HG03521 (cell line): ENCODE measurements around the gene PIK3R6.
A peak's percentile ranks its signal among the peaks of the same experiment; 100 is the strongest.

ENCODE experiments used
- ATAC-seq: cut with Tn5 transposase; IDR thresholded peaks from one replicate; pipeline ENCODE4 v1.9.1; 2021; ENCODE audit warnings: mild to moderate bottlenecking, moderate library complexity; ENCODE audit not compliant: unreplicated experiment

Gene PIK3R6

GRCh38 chr17:8875957-8876356 is 8.5 kb upstream of the PIK3R6 start:
- ATAC-seq: no peak

DNA sequence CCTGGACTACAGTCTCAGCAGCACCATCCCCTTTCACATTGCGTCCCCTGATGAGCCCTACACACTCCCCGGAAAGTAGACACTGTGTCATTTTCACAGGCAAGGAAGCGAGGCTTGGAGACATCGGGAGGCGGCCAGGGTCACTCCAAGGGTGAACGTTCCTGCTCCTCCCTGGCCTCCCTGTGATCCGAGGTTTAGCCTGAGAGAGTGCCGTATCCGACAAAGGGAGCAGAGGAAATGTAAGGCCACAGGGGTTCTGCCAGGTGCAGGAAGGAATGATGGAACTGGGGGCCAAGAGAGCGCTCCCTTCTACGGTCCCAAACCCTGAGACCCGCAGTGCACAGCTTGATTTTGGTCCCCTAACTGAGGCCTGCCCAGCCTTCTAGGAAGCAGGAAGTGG is 8.0 kb upstream of the PIK3R6 start:
- ATAC-seq: no peak

DNA sequence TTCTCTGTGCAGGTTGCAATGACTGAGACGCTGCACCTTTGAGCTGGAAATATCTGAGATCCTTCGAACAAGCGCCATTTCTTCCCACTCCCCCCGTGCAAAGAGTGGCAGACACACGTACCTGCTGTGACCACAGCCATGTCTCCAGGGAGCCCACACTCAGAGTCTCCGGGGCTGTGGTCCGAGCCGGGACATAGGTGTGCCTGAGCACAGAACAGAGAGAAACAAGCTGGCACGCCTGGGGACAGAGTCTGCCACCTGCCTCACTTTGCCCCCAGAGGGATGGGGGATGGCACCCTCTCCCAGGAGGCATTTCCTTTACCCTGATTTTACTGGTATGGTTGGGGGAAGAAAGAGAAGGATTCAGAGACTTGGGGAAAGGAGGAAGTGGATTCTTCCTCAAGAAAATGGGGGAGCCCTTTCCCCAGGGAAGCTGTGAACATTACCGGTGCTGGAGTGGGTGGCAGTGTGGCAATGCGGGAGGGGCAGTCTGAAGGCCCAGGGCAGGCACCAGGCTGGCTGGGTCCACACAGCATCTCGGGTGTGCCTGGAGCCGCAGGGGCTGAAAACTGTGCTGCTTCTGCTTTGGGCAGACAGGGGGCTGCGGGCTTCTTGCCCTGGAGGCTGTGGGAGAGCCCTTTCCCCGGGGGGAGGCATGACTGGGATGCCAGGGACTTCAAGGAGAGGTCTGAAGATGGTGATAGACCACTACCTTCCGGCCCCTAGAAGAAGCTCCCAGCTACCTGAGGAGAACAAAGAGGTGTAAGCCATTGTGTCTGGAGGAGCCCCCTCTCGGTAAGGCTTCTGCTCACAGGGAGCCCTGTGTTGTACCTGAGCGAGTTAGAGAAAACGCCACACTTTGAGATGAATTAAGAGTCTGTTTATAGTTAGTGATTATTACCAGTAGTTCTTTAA is 6.6 kb upstream of the PIK3R6 start:
- ATAC-seq: no peak

GRCh38 chr17:8872705-8873435 is 5.4 kb upstream of the PIK3R6 start:
- no peak for ATAC-seq

GRCh38 chr17:8872036-8872704 is 4.7 kb upstream of the PIK3R6 start:
- no peak for ATAC-seq

GRCh38 chr17:8871081-8871581 is 3.7 kb upstream of the PIK3R6 start:
- no peak for ATAC-seq

DNA sequence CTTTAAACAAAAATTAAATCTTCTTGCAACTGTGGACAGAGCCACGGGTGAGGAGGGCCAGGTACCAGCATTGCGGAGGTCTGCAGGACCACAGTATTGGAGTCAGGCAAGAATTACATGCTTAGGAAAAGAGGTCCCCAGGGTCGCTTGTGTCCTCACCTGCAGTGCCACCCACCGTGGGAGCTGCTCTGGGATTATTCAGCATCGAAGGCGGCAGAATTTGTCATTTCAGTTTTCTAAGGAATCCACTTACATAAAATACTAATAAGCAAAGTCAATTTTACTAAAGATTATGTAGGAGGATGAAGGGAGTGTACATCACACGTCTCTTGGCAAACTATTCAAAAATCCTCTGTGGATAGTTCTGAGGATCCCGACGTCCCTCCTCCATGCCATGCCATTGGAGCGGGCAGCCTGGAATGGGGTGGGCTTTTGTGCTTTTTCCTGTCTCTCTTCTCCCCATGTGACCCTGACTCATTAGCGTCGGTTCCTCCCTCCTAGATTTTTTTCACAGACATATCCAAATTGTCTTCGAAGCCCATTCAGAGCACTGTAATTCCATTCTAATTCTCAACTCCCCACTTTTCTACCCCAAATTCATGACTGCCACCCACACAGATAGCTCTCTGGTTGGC is 3.0 kb upstream of the PIK3R6 start:
- ATAC-seq: no peak

DNA sequence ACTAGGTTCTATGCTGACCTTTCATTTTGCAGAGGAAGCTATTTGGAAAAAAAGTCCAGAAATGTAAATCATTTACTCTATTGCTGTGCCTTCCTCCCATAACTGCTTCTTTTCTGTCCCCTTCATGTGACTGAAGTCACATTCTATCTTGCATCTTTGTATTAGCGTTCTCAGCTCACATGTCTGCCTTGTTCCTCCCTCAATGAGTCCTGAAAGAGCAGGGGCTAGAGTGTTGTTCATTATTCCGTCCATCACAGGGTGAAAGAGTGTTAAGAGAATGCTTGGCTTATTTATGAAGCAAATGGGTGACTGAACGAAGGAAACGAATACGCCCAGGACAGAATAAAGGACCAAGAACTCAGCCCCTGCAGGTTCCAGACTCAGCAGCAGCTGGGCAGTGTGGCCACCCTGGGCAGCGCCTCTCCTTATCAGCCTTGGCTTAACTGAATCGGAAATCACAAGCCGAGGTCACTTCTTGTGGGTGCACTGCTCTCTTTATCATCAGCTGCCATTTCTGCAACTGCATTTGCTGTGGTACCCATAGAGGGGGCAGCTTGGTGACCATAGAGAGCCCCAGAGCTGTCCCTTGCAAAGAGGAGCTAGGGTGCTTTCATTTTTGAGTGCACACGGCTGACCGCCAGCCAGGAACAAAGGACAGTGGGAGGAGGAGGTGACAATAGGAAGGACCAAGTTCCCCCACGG is 1.8 kb upstream of the PIK3R6 start:
- no peak for ATAC-seq

GRCh38 chr17:8868529-8868951 is 1.1 kb upstream of the PIK3R6 start:
- ATAC-seq: peak; percentile 43

DNA sequence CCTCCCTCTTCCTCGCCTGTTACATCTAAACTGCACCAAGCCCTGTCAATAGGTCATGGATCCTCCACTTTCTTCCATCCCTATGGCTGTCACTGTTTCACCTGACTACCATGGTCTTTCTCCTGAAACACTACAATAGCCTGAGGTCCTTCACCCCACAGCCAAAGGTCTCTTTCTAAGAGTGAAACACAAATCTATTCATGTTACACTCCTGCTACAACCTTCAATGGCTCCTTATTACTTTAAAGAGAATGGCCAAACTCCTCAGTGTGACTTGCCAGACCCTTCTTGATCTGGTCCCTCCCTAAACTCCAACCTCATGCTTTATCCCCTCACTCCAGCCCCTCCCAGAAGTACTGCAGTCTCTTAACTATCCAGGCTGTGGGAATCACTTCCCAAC is 618 bp upstream of the PIK3R6 start:
- no peak for ATAC-seq

- no peak for ATAC-seq
Measured at GRCh38 chr17:8865811-8866210, 1.7 kb downstream of the PIK3R6 start.

DNA sequence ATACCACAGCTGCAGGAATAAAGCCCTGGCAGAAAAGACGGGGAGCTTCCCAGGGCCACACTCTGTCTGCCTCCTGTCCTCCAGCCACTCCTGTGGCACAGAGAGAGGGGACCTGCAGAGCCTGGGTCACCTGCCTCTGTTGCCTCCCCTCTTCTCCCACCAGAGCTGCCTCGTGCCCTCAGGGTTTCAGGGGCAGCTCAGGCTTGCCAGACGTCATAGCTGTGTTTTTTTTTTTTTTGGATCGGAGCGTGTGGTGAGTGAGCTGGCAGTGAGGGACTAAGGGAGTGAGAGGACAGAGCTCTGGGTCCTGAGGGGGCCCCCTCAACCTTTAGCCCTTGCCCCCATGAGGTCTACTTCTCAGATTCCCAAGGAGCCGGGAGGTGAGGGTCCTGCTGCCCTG is 2.1 kb downstream of the PIK3R6 start:
- no peak for ATAC-seq

DNA sequence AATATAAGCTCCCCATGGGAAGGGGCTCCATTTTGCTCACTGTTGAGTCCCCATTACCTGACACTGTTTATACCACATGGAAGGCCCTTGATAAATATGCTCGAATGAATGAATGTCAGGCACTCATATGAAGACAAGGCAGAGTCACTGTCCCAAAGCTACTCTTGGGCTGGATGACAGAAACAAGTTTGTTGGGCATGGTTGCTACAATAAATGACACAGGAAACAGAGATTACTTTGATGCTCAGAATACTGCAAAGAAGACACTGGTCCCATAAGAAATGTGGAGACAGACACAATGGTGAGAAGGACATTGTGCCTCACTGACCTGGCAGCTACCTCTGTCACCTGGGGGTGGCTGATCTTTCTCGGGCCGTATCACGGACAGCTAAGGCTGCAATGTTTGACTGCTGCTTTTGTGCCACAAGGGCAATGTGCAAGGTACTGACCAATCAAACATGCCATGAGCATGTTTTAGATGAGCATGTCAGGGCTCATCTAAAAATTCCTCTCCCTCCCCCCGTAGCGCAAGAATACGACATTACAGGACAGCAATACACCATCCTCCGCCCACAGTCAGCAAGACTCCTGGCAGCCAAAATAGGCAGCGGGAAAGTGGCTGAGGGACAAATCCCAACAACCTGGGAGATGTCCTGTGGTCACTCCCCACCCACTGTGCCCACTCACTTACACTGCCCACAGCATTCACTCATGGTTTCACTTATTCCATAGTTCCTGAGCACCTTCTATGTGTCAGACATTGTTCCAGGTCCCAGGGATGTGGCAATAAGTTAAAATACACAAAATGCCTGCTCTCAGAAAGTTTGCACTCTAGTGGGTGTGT is 5.0 kb downstream of the PIK3R6 start:
- no peak for ATAC-seq

GRCh38 chr17:8861495-8862181 is 5.8 kb downstream of the PIK3R6 start:
- no peak for ATAC-seq

GRCh38 chr17:8859804-8860430 is 7.6 kb downstream of the PIK3R6 start:
- ATAC-seq: no peak

- ATAC-seq: no peak
Measured at GRCh38 chr17:8859027-8859803, 8.3 kb downstream of the PIK3R6 start.

DNA sequence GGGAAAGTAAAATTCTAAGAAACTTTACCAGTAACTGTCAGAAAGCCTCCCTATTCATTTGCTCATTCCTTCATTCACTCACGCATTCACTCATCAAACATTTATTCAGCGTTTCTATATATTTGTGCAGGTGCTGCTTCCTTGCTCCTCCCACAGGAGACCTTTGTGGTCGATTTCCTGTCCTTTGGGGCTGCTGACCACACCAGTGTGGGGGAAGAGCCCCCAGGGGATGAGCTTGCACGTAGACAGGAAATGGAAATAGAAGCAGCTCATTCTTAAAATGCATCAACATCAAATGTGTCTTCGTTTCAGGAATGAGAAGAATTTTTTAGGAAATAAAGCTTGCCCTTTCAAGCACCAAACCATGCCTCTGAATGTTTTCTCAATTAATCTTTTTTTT is 9.6 kb downstream of the PIK3R6 start:
- peak; percentile 43 for ATAC-seq
